Measurements from ENCODE around the gene MRPL38. TPM values are rescaled to one million over a fixed set of nuclear protein-coding genes. Genes with fewer than 3 reads are reported as not detected.

MRPL38 gene
- total RNA-seq, 1 experiment from 2014 or later = 108 TPM

- Histone ChIP-seq H3K9ac (ENCODE audit: extremely low read depth, insufficient read length, low read length) (no peak overlapping the region), H3K23ac (ENCODE audit: insufficient read length, low read depth, low read length) (no peak overlapping the region), H3K18ac (ENCODE audit: insufficient read length, low read depth, low read length) (no peak overlapping the region), H3K4ac (ENCODE audit: low read depth, low read length) (no peak overlapping the region), H4K20me1 (ENCODE audit: control insufficient read depth, insufficient read depth, insufficient read length) (no peaks in the 10 kb centered on the region), H2AFZ (ENCODE audit: low read length) (no peak overlapping the region), H4K8ac (replicated peaks; ENCODE audit: insufficient read length, low read depth, low read length) (no peak overlapping the region), H3K79me1 (ENCODE audit: insufficient read depth, low read depth, low read length, poor library complexity, severe bottlenecking) (no peaks in the 10 kb centered on the region), H4K91ac (ENCODE audit: insufficient read length, low read depth, low read length) (no peak overlapping the region), H3K27me3 (ENCODE audit: insufficient read depth, low read length) (no peaks in the 10 kb centered on the region), H3K56ac (ENCODE audit: insufficient read length, low read depth, low read length) (no peak overlapping the region), H2BK15ac (ENCODE audit: low read depth, low read length) (no peak overlapping the region), H2BK120ac (ENCODE audit: low read depth, low read length, poor library complexity, severe bottlenecking) (no peak overlapping the region), H3K14ac (ENCODE audit: insufficient read depth, low read length) (no peak overlapping the region; the same call in 1 of the 2 replicates), H2AK5ac (ENCODE audit: insufficient read length, low read length) (no peak overlapping the region), H3K79me2 (ENCODE audit: insufficient read depth, low read length) (no peaks in the 10 kb centered on the region), H2BK20ac (ENCODE audit: low read depth, low read length, poor library complexity, severe bottlenecking) (no peak overlapping the region), H3K9me3 (ENCODE audit: control insufficient read depth, low read depth, low read length) (no peaks in the 10 kb centered on the region), H4K5ac (ENCODE audit: insufficient read length, low read depth, low read length) (no peak overlapping the region), H3K27ac (ENCODE audit: insufficient read length, low read depth, low read length) (no peak overlapping the region), H3T11ph (ENCODE audit: low read length) (no peak overlapping the region), H3K4me2 (ENCODE audit: insufficient read depth, insufficient read length, low read length) (no peak overlapping the region), H3K4me1 (ENCODE audit: insufficient read depth, low read length) (no peaks in the 10 kb centered on the region; the same call in 1 of the 2 replicates), H2BK5ac (ENCODE audit: insufficient read length, low read length) (no peak overlapping the region), H3K23me2 (ENCODE audit: insufficient read length, low read depth, low read length, poor library complexity, severe bottlenecking) (peaks cover 8% of the 10 kb centered on the region), H2BK12ac (ENCODE audit: insufficient read length, low read depth, low read length) (no peak overlapping the region)
- WGBS (ENCODE audit: extremely low coverage, insufficient read length, low lambda C conversion rate) = no CpG with 5 or more reads among the region's 16 CpGs
- peaks cover 14 to 48% (median 40%) of the 10 kb centered on the region in 3 experiments for H3K36me3 Mint-ChIP-seq (ENCODE audit: insufficient read depth in 1 of 3, low read depth in 3 of 3)
- peak overlapping the region in 1 of 3 experiments; percentile 82; a peak in 2 of 7 replicates for H3K27ac Mint-ChIP-seq
- no peak for DNase-seq
- no peak overlapping the region; a peak in 1 of 5 replicates for H3K4me3 Mint-ChIP-seq
- H3K4me1 Mint-ChIP-seq = peaks cover 23 to 27% of the 10 kb centered on the region in 2 experiments
- no peak for TF ChIP-seq CTCF (conservative IDR thresholded peaks at IDR 0.05)
- no peaks in the 10 kb centered on the region for H3K9me3 Mint-ChIP-seq
- no peaks in the 10 kb centered on the region; the same call in 1 of the 2 replicates for H3K27me3 Mint-ChIP-seq (ENCODE audit: low read depth)
Observed at GRCh38 chr17:75898791-75899190, 5.9 kb downstream of the MRPL38 start.
